HG03460 (cell line): ENCODE data around the gene KLRF2.

ENCODE experiments used
- ATAC-seq: cut with Tn5 transposase; IDR thresholded peaks from one replicate; pipeline ENCODE4 v1.9.1; 2021; ENCODE audit not compliant: unreplicated experiment

KLRF2 gene

DNA sequence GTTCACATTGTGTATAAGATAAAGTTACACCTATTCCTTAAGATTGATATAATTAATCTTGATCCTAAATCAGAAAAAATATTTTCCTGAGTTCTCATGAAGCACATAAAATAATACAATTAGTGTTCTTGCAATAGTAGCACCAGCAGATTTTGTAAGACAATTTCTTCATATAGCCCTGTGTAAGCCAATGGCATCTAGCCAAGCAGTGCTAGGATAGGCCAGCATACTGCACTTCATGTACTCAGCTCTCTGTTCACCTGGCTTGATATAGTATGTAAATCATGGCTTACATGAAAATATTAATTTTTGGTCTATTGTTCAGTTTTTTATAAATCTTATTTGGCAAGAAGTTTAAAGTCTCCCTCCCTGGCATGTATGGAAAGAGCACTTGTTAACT lies 1.9 kb downstream of the KLRF2 start:
- no peak for ATAC-seq

DNA sequence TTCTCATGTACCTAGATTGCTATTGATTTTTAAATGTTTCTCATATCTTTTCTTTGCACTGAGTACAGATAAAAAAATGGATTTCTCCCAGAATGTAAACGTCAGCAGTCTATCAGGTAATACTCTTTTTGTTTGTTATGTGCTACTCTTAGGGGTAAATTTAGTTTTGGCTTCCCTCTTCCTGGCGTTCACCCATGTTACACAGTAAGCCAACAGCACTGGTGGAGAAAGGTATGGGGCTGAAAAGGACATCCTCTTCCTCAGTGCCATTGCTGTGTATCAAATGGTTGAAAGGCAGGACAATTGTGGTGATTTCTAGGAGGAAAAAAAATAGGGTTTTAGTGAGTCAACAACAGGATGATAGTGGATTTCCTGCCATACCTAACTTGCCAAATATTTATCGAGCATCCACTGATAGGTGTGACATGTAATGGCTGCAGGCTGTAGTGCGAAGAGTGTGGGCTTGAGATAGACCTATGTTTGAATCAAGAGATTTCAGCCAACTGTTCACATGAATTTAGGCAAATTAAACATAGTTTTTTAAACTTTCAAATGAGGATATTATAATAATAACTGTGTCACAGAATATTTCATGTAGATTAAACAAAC lies 7.5 kb downstream of the KLRF2 start:
- no peak for ATAC-seq

DNA sequence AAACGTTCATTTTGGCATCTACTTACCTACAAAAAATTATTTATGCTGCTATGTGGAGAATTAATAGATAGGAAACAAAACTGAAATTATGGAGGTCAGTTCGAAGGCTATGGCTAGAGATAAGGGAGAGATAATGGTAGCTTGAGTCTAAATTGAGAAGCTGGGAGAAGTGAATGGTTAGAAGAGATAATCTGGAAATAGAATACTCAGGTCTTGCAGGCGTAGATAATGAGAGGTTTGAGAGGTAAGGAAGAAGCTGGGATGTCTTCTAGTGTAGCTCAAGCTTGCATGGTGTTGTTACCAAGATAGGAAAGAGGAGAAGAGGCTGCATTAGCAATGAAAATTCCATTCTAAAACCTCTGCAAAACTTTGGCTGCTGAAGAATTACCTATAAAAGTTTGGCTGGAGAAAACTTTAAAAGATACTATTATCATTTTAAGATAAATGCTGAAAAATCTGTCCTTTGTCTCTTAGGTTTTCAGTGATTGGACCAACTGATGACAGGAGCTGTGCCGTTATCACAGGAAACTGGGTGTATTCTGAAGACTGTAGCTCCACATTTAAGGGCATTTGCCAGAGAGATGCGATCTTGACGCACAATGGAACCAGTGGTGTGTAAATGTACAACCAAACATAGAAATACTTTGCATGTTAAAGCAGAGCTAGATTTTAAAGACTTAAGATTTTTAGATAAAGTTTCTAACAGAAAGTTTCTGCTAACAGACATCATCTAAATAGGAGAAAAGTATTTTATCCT lies 14.1 kb downstream of the KLRF2 start:
- ATAC-seq = no peak

DNA sequence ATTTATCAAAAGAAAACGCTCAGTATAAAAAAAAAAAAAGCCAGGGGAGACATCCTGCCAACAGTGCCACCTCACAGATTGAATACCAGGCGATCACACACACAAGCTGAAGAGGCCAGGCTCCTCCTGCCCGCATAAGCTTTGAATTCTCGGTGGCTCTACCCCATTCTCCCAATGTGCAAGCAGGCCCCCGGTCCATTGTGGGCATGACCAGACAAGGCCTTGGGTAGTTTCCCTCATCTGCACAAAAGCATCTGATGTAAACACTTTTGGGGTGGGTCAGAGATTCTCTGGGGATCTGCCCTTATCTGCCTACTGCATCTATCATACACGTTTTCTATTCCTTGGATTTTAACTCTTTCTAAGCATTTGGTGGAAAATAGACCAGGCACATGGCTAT lies 16.2 kb downstream of the KLRF2 start:
- ATAC-seq = no peak

DNA sequence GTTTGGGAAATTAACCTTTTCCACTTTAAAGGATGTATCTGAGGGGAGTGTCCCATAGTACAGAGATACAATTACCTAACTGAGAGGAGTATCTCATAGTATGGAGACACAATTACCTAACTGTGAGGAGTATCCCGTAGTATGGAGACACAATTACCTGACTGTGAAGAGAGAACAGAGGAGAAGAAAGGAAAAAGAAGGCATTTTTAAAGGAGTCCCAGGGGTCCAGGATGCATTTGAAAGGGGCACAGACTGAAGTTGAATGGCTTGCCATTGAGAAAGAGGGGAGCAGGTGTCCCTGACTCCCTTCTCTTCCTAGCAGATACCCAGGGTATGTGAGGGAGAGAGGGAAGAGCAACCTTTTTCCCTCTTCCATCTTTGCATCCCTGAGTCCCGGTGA lies 17.9 kb downstream of the KLRF2 start:
- ATAC-seq = no peak

DNA sequence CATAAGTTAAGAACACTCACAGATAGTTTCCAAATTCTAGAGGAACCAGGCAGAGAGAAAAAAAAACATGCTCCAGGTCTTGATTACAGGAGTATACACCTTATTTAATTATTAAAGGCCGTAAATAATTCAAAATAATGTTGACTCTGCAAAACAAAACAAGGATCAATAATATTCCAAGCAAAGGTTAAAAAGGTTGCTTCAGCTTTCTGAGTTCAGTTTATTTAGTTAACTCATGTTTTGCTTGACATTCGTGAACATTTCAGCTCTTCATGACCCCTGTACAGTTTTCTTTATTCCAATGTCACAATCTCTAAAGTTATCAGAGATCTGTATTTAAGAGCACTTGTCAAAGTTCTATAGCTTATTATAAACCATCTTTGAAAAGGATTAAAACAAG lies 19.6 kb downstream of the KLRF2 start:
- no peak for ATAC-seq

DNA sequence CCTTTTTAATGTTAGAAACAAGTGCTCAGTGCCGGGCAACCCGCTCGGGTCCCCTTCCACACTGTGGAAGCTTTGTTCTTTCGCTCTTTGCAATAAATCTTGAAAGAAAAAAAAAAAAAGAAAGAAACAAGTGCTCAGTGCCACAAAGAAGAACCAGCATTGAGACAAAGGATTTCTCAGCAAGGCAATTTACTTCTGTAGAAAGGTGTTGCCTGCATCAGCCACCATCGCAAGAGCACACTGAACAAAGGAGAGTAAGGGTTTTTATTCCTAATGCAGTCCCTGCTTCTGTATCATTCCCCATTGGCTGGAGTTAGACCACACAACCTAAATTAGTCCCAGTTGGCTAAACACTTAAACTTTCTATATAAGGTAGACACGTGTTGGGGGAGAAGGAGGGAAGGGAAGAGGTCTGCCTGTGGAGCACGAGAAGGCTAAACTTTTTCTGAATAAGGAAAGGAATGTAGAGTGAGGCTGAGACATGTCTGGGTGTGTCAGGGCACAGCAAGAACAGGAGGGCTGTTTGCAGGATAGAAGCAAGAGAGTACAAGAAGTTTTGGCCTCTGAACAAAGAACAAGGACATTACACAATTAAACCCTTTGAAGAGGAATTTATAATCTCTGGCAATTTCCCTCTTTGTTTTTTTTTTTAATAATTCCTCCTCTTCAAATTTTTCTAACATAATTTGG lies 21.4 kb downstream of the KLRF2 start:
- no peak for ATAC-seq

DNA sequence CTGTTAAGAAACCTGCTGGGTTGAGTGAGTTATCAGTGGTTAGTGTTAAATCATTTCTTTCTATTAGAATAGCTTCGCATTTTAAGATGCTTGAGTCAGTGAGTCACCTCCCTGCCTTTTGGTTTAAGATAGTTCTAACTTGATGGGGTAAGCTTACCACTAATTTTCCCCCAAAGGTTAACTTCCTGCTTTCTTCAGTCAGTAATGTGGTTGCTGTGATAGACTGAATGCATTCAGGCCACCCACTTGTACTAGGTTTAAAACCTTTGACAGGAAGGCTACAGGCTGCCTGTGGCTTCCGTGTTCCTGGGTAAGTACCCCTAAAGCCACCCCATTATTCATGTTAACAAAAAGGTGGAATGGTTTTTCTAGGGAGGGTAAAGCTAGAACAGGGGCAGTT lies 25.6 kb downstream of the KLRF2 start:
- no peak for ATAC-seq

DNA sequence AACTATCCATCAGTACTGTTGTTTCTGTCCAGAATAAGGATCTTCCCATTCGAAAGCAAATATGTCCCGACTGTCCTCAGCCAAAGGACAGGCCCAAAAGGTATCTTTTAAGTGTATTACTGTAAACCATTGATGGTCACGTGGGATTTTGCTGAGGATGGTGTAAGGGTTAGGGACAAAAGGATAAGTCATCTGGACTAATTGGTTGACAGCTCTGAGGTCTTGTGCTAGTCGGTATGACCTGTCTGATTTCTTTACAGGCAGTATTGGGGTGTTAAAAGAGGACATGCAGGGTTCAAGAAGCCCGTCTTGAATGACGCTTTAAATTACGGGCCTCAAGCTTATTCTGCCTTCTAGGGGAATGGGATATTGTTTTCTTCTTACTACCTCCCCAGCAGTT lies 26.5 kb downstream of the KLRF2 start:
- ATAC-seq = no peak

DNA sequence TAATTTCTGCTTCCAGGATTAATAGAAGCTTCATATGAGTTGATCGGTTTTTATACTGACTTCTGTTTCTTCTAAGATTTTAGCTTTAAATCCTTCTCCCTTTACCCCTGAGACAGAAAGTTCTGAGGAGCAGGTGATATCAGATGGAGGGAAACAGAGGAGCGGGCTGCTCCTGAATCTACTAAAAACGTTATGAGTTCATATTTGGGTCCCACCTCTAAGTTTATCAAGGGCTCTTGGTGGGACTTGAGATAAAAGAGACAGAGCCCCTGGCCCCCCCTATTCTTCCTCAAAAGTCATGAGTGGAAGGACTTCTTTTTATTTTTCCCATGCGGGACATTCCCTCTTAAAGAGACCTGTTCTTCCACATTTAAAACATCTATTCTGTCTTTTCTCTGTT lies 27.1 kb downstream of the KLRF2 start:
- ATAC-seq = no peak

DNA sequence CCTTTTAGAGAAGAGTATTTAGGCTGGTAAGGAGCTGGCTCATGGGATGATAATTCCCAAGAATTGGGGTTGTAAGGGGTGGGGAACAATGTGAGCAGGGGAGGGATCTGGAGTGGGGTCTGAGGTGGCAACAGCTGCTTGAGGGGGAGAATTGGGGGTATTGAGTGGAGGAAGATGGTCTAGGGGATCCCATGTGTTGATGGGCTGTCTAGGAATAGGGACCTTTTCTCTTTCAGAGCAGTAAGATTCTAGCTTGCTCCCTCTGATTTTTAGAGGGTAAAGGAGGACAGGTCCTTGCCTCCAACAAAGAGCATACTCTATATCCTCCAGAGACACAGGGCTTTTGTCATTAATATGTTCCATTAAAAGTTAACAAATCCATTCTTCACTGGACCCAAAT lies 28.4 kb downstream of the KLRF2 start:
- ATAC-seq = no peak

DNA sequence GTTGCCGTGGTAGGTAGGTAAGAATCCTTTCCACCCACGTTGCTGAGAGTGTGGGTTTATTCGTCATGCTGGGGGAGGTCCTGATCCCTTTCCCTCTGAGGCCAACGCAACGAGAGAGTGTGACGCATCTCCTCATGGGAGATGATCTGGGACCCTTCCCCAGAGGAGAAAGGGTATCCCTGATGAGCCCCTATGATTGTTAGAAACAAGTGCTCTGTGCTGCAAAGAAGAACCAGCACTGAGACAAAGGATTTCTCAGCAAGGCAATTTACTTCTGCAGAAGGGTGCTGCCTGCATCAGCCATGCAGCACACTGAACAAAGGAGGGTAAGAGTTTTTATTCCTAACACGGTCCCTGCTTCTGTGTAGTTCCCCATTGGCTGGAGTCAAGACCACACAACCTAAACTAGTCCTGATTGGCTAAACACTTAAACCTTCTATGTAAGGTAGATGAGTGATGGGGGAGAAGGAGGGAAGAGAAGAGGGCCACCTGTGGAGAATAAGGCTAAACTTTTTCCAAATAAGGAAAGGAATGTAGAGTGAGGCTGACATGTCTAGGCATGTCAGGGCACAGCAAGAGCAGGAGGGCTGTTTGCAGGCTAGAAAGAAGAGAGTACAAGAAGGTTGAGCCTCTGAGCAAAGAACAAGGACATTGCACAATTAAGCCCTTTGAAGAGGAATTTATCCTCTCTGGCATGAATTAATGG lies 29.6 kb downstream of the KLRF2 start:
- no peak for ATAC-seq

DNA sequence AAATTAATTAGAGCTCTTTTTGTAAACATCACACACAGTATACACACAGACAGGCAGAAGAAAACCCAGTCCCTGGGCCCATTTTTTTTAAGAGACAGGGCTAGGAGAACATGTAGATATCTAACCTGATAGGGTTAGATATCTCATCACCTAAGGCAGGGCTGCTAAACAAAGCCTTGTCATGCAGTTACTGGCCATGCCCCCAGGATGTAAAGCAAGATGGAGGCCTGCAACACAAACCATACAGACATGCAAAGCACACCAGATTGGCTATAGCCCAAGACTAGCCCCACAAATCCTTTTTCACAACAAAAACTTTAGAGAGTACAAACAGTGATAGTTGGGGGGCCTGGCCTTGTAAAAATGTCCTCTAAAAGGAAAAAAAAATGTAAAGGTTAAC lies 30.4 kb downstream of the KLRF2 start:
- ATAC-seq = no peak

DNA sequence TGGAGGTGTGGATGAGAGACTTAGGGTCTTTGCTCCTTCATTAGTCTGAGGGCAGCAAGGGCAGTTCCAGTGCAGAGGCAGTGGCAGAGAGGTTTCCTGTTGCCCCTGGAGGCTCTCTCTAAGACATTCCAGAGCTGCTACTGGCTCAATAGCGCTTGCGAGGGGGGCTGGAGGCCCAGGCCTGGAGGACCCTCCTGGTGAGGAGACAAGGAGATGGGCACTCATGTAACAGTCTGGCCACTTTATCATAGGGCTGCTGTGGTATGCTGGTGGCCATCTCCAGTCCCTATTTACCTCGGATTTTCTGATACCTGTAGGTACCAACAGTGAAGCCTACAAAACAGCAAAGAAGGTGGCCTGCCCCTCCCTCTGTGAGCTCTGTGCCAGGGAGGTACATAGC lies 38.2 kb downstream of the KLRF2 start:
- no peak for ATAC-seq

DNA sequence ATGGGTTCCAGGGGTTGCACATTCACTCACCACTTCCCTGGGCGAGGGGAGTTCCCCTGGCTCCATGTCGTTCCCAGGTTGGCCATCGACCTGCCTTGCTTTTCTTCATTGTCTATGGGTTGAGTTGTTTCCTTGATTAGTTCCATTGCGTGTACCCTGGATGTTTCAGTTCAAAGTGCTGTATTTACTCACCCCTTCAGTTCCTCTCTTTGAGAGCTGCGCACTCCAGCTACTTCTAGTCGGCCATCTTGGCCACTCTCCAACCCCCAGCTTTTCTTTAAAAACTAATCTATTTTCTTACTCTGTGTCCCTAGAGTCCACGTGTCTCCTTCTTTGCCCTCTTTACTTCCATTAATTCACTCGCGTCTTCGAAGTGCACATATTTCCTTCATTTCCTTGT lies 39.2 kb downstream of the KLRF2 start:
- ATAC-seq = no peak

DNA sequence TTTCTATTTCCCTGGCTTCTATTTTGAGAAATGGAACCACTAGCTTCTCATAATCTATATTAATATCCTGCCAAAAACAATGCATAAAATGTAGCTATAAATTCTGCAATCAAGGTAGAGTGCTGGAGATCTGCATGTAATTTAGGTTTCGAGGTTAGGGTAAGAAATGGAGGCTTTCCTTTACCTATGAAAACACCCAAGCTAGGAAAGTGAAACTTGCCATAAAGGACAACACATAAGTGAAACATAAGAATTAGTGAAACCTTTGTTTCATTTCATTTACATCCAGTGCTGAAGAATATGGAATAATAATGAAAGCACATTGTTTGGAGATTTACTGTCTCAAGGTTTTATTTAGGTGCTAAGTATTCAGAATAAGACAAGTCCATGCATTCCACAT lies 41.1 kb downstream of the KLRF2 start:
- ATAC-seq = no peak

DNA sequence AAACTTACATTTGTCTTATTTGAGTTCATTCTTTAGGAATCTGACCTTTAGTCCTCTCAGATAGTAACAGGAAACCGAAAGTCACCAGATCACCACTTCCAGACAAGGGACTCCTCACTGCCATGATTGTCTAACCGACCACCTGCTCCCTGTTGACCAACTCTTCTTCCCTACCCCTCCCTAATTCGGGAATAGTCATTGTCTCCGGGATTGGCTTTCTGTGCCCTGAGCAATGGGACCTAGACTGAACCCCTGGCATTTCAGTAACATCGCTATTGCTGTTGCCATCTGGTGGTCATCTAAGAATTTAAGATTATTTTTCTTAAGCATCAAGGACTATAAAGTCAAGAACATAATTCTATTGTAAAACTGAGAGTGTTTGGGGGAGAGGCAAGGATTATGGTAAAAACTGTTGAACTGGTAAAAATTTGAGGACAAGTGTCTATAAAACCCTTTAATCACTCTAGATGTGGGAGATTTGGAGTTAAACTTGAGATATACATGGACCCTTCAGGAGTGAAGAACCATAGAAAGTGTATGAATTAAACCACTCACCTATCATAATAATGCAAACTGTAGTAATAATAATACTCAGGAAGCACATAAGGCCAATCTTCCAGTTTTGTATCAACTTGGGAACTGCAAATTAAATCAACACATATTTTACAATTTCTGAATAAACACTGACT lies 44.6 kb downstream of the KLRF2 start:
- no peak for ATAC-seq

DNA sequence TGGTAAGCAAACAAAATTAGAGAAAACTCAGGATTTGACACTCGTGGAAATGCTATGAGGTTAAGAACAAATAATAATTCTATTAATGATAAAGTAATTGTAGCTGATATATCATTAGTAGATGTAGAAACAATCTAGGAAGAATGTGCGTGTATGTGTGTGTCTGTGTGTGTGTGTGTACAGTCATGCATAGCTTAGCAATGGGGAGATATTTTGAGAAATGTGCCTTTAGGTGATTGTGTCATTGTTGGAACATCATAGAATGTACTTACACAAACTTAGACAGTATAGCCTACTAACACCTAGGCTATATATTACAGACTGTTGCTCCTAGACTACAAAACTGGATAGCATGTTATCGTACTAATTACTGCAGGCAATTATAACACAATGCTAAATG lies 45.6 kb downstream of the KLRF2 start:
- ATAC-seq = no peak

DNA sequence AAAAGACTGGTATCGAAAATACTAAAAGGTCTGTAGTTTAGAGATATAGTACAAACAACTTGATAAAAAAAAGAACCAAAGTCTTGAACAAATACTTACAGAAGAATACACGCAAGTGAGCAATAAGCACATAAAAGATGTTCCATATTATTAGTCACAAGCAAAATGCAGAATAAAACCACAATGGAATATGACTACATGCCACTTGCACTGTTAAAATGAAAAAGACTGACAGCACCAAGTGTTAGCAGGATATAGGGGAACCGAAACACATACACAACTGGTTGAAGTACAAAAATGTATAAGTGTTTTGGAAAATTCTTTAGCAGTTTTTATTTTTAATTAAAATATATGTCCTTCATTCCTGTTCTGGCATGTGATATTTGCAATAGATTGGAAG lies 47.3 kb downstream of the KLRF2 start:
- no peak for ATAC-seq

DNA sequence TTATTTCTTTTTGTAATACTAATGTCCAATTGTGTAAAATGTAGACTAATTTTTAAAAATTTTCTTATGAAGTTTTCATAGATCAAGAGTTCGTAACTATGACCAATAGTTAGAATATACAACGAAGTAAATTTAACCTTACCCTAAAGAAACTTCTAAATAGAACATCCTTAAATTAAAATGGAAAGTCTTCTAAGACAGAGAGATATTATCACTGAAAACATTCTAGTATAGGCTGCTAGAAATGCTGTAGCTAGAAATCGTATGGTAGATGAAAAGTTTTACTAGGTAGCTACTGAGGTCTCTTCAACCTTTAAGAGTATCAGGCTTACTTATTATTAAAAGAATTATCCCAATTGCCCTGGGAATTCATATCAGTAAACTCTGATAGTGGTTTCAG lies 50.0 kb downstream of the KLRF2 start:
- no peak for ATAC-seq

DNA sequence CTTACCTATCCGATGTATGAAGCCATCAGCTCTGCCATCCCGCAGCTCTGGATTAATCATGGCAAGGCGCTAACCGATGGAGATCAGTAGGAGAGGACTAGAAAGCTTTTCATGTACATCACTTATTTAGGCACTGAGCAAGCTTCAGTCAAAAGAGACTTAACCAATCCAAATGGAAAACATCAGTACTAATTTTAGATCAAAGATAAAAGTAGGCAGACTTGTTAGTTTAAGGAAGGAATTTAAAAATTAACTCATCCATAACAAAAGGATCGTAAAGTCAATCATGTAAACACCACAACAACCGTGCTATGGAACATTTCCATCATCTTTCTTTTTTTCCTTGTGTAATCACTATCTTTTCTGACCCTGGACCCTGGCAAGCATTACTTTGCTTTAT lies 51.0 kb downstream of the KLRF2 start, which contains the start of gene CLEC2A:
TSS of gene CLEC2A (minus strand) at position 101 of the 400 bp plus-strand sequence. CDS start at position 60, 41 bp downstream.
- ATAC-seq = no peak
